Measurements from ENCODE around the gene HPCAL1. TPM values are rescaled to one million over a fixed set of nuclear protein-coding genes. Genes with fewer than 3 reads are reported as not detected.

Gene HPCAL1
- total RNA-seq, 2 donors from 2014 or later: 22.5 to 203 TPM

DNA sequence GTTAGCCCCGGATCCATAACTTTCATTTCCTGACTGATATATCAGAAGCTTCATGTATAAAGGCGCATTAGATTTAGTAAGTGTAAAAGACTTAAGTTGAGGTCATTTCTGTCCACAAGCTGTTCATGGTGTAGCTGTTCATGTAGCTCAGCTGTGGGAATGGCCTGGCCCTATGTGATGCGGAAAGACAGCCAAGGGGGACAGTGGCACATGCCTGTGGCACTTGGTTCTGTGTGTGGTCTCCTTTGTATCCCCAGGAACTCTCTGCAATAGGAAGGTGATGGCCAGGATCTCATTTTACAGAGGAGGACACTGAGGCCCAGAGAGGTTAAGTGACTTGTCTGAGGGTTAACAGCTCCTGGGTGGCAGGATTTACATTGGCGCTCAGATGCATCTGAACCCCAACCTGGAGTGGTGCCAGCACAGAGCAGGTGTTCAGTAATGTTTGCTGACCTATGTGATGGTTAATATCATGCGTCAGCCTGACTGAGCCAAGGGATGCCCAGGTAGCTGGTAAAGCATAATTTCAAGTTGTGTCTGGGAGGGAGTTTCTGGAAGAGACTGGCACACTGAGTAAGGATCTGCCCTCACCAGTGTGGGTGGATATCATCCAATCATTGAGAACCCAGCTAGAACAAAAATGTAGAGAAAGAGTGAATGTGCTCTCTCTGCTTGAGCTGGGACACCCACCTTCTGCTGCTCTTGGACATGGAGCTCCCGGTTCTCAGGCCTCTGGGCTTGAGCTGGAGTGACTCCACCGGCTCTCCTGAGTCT lies 25.4 kb downstream of the HPCAL1 start:
- Histone ChIP-seq H3K9me3 (no peaks in the 10 kb centered on the region), H3K4me1 (replicated peaks) (no peaks in the 10 kb centered on the region), H3K27me3 (replicated peaks; ENCODE audit: insufficient read depth) (no peaks in the 10 kb centered on the region), H3K4me3 (no peak overlapping the region), H3K36me3 (no peaks in the 10 kb centered on the region), H3K27ac (no peak overlapping the region)
- 91% methylated on average over 7 of the region's 7 CpGs for WGBS
- intact Hi-C loops (cut with DNase I): no loop called here
- TF ChIP-seq POLR2AphosphoS5 (IDR thresholded peaks at IDR 0.05): no peak
- TF ChIP-seq POLR2A (IDR thresholded peaks at IDR 0.05): no peak
- TF ChIP-seq, protein P1, sequence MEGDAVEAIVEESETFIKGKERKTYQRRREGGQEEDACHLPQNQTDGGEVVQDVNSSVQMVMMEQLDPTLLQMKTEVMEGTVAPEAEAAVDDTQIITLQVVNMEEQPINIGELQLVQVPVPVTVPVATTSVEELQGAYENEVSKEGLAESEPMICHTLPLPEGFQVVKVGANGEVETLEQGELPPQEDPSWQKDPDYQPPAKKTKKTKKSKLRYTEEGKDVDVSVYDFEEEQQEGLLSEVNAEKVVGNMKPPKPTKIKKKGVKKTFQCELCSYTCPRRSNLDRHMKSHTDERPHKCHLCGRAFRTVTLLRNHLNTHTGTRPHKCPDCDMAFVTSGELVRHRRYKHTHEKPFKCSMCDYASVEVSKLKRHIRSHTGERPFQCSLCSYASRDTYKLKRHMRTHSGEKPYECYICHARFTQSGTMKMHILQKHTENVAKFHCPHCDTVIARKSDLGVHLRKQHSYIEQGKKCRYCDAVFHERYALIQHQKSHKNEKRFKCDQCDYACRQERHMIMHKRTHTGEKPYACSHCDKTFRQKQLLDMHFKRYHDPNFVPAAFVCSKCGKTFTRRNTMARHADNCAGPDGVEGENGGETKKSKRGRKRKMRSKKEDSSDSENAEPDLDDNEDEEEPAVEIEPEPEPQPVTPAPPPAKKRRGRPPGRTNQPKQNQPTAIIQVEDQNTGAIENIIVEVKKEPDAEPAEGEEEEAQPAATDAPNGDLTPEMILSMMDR (IDR thresholded peaks at IDR 0.05): no peak
- DNase-seq (ENCODE audit: low spot score): no peak

DNA sequence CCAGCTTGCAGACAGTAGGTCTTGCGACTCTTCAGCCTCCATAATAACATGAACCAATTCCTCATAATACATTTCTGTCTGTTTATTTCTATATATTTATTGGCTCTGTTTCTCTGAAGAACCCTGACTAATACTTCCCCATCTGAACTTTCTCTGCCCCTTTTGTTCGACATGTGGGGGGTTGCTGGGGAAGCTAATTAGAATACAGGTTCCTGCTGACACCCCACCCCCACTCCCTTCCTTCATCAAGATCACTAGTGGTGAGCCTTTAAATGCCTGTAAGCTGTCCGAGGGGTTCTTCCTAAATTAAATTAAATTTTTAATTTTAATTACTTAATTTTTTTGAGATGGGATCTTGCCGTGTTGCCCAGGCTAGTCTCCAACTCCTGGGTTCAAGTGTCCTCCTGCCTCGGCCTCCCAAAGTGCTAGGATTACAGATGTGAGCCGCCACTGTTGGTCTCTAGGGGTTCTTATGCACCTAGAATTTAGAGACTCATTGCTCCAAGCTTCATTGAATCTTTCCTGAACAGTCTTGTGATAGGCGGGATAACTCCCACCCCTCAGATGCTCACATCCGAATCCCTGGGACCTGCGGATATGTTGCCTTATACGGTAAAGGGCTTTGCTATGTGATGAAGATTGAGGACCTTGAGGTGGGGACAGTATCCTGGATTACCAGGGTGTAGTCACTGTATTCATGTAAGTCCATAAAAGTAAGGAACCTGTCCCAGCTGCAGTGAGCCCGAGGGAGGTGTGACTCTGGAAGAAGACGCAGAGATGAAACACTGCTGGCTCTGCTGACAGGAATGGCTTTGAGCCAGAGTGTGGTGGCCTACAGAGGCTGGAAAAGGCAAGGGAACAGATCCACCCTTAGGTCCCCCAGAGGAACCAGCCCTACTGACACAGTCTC lies 26.2 kb downstream of the HPCAL1 start:
- WGBS: 84% methylated on average over 12 of the region's 12 CpGs
- no peaks in the 10 kb centered on the region for H3K9me3 ChIP-seq
- no peak overlapping the region for H3K4me3 ChIP-seq
- no peak overlapping the region for H3K27ac ChIP-seq
- no peaks in the 10 kb centered on the region for H3K36me3 ChIP-seq
- no peaks in the 10 kb centered on the region for H3K4me1 ChIP-seq (replicated peaks)
- DNase-seq (ENCODE audit: low spot score): no peak
- no peaks in the 10 kb centered on the region for H3K27me3 ChIP-seq (replicated peaks; ENCODE audit: insufficient read depth)
- no peak for TF ChIP-seq POLR2AphosphoS5 (IDR thresholded peaks at IDR 0.05)
- TF ChIP-seq, protein P1 (IDR thresholded peaks at IDR 0.05): no peak
- TF ChIP-seq POLR2A (IDR thresholded peaks at IDR 0.05): no peak
- intact Hi-C loops (cut with DNase I): no loop called here

DNA sequence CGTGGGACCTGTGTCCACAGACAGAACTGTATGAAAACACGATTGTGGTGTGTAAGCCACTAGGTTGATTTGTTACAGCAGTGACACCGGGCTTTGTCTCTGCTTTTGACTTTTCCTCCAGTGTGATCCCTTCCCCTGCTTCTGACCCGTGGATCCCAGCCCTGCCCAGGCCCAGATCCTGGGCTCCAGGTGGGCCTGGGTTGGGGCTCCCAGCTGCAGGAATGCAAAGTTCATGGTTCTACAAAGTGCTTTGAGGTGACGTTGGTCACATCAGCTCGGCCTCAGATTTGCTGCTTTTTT lies 26.8 kb downstream of the HPCAL1 start:
- DNase-seq (ENCODE audit: low spot score): no peak
- intact Hi-C loops (cut with DNase I): no loop called here
- Histone ChIP-seq H3K36me3 (no peaks in the 10 kb centered on the region), H3K4me3 (no peak overlapping the region), H3K27me3 (replicated peaks; ENCODE audit: insufficient read depth) (no peaks in the 10 kb centered on the region), H3K9me3 (no peaks in the 10 kb centered on the region), H3K4me1 (replicated peaks) (no peaks in the 10 kb centered on the region), H3K27ac (no peak overlapping the region)
- 74% methylated on average over 6 of the region's 6 CpGs for WGBS
- no peak for TF ChIP-seq POLR2AphosphoS5 (IDR thresholded peaks at IDR 0.05)
- TF ChIP-seq POLR2A (IDR thresholded peaks at IDR 0.05): no peak
- TF ChIP-seq, protein P1 (IDR thresholded peaks at IDR 0.05): no peak

DNA sequence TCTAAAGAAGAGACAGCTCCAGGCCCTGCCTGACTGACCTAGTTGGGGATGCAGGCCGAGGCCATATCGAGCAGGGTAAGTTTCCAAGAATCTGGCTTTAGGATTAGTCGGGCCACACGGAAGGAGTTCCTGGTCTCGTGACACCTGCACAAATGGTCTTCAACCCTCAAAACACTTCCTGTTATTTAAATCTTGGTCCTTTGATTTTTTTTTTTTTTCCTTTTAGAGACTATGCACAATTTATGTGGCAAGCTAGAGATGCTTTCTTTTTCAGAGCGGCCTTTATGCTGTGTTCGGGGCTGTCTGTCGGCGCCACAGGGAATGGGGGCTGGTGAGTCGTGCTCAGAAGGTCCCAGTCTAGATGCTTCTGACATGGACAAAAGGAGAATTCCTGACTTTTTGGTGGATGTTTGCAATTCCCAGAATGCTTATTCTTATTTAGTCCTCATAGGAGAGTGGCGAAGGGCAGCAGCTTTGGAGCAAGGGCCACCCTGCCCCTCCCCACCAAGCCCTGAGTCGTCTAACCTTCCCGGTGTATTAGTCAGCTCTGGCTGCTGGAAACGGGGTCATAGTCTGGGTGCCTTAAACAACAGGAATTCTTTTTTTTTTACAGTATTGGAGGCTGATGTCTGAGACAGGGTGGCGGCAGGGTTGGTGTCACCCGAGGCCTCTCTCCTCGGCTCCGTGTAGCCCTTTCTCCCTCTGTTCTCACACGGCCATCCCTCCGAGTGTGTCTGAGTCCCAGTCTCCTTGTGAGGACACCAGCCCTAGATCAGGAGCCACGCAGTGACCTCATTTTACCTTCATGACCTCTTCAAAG lies 27.4 kb downstream of the HPCAL1 start:
- no peaks in the 10 kb centered on the region for H3K4me1 ChIP-seq (replicated peaks)
- intact Hi-C loops (cut with DNase I): no loop called here
- WGBS: 83% methylated on average over 21 of the region's 21 CpGs
- no peak overlapping the region for H3K27ac ChIP-seq
- no peaks in the 10 kb centered on the region for H3K36me3 ChIP-seq
- no peaks in the 10 kb centered on the region for H3K27me3 ChIP-seq (replicated peaks; ENCODE audit: insufficient read depth)
- no peaks in the 10 kb centered on the region for H3K9me3 ChIP-seq
- TF ChIP-seq POLR2AphosphoS5 (IDR thresholded peaks at IDR 0.05) (no peak), POLR2A (IDR thresholded peaks at IDR 0.05) (no peak)
- TF ChIP-seq, protein P1 (IDR thresholded peaks at IDR 0.05): no peak
- DNase-seq (ENCODE audit: low spot score): no peak
- H3K4me3 ChIP-seq: no peak overlapping the region

All from prostate gland (tissue), 2 donors.